Activated T-cell treated with anti-CD3 and anti-CD28 coated beads, Interleukin-2, amount 50 U/mL, for 24 hours (primary cell): ENCODE data around the gene KCNAB2.

Source experiments
- DNase-seq: peaks from one replicate; pipeline ENCODE4 v3.0.0-alpha.2; 2020
- H3K27ac Mint-ChIP-seq: 2 replicates; pipeline ENCODE4 v1.8.0; 2020; ENCODE audit warnings: mild to moderate bottlenecking, mixed read lengths
- H3K27me3 Mint-ChIP-seq: 2 replicates; pipeline ENCODE4 v1.8.0; 2020; ENCODE audit warnings: mixed read lengths
- H3K36me3 Mint-ChIP-seq: 2 replicates; pipeline ENCODE4 v1.8.0; 2020; ENCODE audit warnings: low read depth, mixed read lengths
- H3K4me1 Mint-ChIP-seq: 2 replicates; pipeline ENCODE4 v1.8.0; 2020; ENCODE audit warnings: low read depth, mixed read lengths
- H3K4me3 Mint-ChIP-seq: 2 replicates; pipeline ENCODE4 v1.8.0; 2020; ENCODE audit warnings: mild to moderate bottlenecking, moderate library complexity, mixed read lengths
- H3K9me3 Mint-ChIP-seq: 2 replicates; pipeline ENCODE4 v1.8.0; 2020; ENCODE audit warnings: mixed read lengths

Gene KCNAB2

DNA sequence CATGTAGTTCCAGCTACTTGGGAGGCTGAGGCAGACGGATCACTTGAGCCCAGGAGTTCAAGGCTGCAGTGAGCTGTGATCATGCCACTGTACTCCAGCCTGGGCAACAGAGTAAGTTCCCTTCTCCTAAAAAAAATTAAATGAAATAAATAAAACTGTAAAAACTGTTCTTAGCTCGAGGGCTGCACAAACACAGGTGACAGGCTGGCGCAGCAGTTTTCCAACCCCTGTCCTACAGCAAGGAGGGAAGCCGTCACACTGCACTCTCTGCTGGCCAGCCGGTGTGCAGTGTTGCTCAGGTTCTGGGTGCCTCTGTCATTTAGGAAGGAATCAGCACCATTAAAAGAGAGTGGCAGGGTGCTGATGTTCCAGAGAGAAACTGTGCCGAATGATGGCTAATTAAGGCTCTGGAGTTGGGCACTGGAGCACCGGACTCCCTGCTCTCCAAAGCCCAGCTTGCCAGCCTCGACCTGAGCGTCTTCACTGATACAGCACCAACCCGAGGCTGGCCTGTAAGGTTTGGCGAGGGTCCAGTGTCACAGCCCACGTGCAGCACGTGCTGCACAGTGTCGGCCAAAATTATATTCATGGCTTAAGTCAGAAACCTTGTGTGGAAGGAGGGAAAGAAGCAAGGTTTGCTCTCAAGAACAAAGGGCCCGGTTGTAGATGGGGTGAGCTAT is 26.4 kb upstream of the KCNAB2 start:
- Mint-ChIP-seq H3K36me3 (peaks cover 24% of the 10 kb centered on the region), H3K4me1 (no peaks in the 10 kb centered on the region), H3K27me3 (no peaks in the 10 kb centered on the region), H3K9me3 (peaks cover 6% of the 10 kb centered on the region), H3K4me3 (no peak overlapping the region), H3K27ac (no peak overlapping the region)
- DNase-seq, result no peak

DNA sequence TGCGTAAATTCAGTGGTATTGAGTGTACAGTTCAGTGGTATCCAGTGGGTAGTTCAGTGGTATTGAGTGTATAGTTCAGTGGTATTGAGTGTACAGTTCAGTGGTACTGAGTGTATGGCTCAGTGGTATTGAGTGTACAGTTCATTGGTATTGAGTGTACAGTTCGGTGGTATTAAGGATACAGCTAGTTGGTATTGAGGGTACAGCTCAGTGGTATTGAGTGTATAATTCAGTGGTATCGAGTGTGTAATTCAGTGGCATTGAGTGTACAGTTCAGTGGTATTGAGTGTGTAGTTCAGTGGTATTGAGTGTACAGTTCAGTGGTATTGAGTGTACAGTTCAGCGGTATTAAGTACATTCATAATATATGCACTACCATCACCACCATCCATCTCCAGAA is 23.5 kb upstream of the KCNAB2 start:
- no peak for DNase-seq
- H3K4me3 Mint-ChIP-seq, result no peak overlapping the region
- H3K9me3 Mint-ChIP-seq, result peaks cover 6% of the 10 kb centered on the region
- H3K36me3 Mint-ChIP-seq, result peaks cover 15% of the 10 kb centered on the region
- H3K27ac Mint-ChIP-seq, result no peak overlapping the region
- no peaks in the 10 kb centered on the region for H3K27me3 Mint-ChIP-seq
- H3K4me1 Mint-ChIP-seq, result peaks cover 14% of the 10 kb centered on the region

- H3K4me3 Mint-ChIP-seq, result no peak overlapping the region
- no peaks in the 10 kb centered on the region for H3K27me3 Mint-ChIP-seq
- DNase-seq, result no peak
- peaks cover 6% of the 10 kb centered on the region for H3K9me3 Mint-ChIP-seq
- H3K36me3 Mint-ChIP-seq, result peaks cover 27% of the 10 kb centered on the region
- no peak overlapping the region for H3K27ac Mint-ChIP-seq
- H3K4me1 Mint-ChIP-seq, result peaks cover 24% of the 10 kb centered on the region
These were observed 22.3 kb upstream of the KCNAB2 start for GRCh38 chr1:6023346-6023745.

DNA sequence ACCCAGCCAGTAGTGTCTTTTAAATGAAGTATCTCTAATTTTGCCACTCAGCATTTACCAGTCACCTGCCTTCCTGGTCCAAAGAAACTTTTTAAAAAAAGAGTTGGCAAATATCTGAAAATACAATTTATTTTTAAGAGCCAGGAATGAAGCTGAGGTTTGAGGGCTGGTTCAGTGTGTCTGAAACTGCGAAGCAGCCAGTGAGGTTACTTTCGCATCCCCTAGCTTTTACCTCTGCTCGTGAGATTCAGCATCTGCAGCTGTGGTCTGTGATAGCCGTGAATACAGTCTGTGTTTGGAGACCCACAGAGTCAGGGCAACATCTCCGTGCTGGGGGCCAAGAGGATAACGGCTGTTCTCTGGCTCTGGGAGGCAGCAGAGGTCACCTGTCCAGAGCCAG is 21.3 kb upstream of the KCNAB2 start:
- Mint-ChIP-seq H3K36me3 (peaks cover 37% of the 10 kb centered on the region), H3K27me3 (no peaks in the 10 kb centered on the region), H3K4me1 (peaks cover 33% of the 10 kb centered on the region), H3K27ac (peak overlapping the region; percentile 97), H3K4me3 (peak overlapping the region; percentile 15), H3K9me3 (peaks cover 6% of the 10 kb centered on the region)
- no peak for DNase-seq

GRCh38 chr1:6025269-6026094 is 20.2 kb upstream of the KCNAB2 start:
- Mint-ChIP-seq H3K4me1 (peaks cover 45% of the 10 kb centered on the region), H3K4me3 (peak overlapping the region; percentile 95), H3K27me3 (no peaks in the 10 kb centered on the region), H3K9me3 (peaks cover 6% of the 10 kb centered on the region), H3K27ac (peak overlapping the region; percentile 97), H3K36me3 (peaks cover 44% of the 10 kb centered on the region)
- DNase-seq, result no peak

DNA sequence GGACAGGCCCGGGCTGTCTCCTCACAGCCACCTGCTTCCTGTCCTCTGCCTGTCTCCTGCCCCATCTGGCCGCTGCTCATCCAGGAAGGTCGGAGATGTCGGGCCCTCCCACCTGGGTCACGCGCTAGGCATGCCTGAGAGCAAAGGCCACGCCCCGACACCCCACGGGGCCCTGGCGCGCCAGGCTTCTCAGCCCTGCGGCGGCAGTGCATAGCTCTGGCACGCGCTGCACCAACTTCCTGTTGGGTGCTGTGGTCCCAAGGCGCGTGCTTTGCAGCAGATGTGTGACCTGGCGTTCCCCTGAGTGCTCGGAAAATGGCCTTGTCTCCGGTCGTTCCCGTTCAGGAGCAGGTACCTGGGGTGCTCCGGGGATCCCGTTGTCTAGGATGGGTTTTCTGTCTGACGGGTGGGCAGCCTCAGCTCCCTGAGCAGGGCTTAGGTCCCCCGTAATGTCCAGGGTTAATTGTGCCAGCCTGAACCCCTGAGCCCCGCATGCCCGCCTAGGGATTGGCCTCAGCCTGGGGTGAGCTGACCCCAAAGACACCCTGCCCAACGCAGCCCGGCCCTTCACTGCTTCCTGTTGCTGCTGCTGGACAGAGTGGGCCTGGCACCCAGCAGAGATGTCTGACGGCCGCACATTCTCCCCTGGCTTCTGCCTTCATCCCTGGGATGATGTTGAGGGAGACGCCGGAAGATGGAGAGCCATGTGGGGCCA is 19.4 kb upstream of the KCNAB2 start:
- H3K27ac Mint-ChIP-seq, result peak overlapping the region; percentile 97
- peak; percentile 94 for DNase-seq
- H3K27me3 Mint-ChIP-seq, result no peaks in the 10 kb centered on the region
- H3K4me3 Mint-ChIP-seq, result peak overlapping the region; percentile 95
- H3K36me3 Mint-ChIP-seq, result peaks cover 51% of the 10 kb centered on the region
- H3K9me3 Mint-ChIP-seq, result peaks cover 6% of the 10 kb centered on the region
- H3K4me1 Mint-ChIP-seq, result peaks cover 52% of the 10 kb centered on the region

DNA sequence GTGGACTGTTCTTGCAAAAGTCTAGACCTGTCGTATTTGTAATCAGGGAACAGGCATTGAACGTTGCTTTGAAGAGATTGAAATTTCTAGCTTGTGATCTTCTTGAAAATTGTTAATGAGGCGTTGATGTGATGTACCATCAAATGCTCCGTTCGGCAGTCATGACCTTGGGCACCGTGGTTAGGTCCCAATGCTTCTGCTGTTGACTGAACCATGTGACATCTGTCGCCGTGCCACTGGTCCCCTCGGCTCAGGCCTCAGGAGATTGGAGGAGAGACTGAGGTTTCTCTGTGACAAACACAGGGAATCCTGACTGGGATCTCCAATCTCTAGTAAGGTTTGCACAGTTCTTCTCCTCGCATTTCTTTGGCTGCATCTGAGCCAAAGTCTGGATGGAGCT is 18.1 kb upstream of the KCNAB2 start:
- DNase-seq, result no peak
- H3K4me1 Mint-ChIP-seq, result peaks cover 66% of the 10 kb centered on the region
- peak overlapping the region; percentile 97 for H3K27ac Mint-ChIP-seq
- no peaks in the 10 kb centered on the region for H3K27me3 Mint-ChIP-seq
- H3K36me3 Mint-ChIP-seq, result peaks cover 65% of the 10 kb centered on the region
- H3K4me3 Mint-ChIP-seq, result peak overlapping the region; percentile 95
- H3K9me3 Mint-ChIP-seq, result no peaks in the 10 kb centered on the region

GRCh38 chr1:6028042-6028850 is 17.4 kb upstream of the KCNAB2 start:
- peaks cover 71% of the 10 kb centered on the region for H3K36me3 Mint-ChIP-seq
- no peaks in the 10 kb centered on the region for H3K9me3 Mint-ChIP-seq
- H3K4me3 Mint-ChIP-seq, result peak overlapping the region; percentile 95
- DNase-seq, result peak; percentile 72
- no peaks in the 10 kb centered on the region for H3K27me3 Mint-ChIP-seq
- peak overlapping the region; percentile 97 for H3K27ac Mint-ChIP-seq
- peaks cover 72% of the 10 kb centered on the region for H3K4me1 Mint-ChIP-seq

DNA sequence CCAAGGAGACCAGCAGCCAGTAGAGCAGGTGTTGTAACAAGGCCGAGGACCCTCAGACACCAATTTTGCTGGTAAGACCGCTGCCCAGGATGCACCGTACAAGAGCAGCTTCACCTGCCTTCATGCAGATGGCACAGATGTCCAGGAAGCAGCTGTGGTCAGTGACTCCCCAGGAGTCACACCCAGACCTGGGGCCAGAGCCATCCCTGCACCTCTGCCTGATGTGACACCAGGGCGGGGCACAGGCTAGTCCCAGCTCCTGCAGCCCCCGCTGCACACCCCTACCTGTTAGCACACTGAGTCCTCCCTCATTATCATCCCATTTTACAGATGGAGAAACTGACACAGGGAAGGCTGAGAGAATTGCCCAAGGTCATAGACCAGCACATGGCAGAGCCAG is 16.3 kb upstream of the KCNAB2 start:
- Mint-ChIP-seq H3K9me3 (no peaks in the 10 kb centered on the region), H3K4me1 (peaks cover 82% of the 10 kb centered on the region), H3K4me3 (peak overlapping the region; percentile 95), H3K27me3 (no peaks in the 10 kb centered on the region), H3K36me3 (peaks cover 81% of the 10 kb centered on the region), H3K27ac (peak overlapping the region; percentile 97)
- no peak for DNase-seq

DNA sequence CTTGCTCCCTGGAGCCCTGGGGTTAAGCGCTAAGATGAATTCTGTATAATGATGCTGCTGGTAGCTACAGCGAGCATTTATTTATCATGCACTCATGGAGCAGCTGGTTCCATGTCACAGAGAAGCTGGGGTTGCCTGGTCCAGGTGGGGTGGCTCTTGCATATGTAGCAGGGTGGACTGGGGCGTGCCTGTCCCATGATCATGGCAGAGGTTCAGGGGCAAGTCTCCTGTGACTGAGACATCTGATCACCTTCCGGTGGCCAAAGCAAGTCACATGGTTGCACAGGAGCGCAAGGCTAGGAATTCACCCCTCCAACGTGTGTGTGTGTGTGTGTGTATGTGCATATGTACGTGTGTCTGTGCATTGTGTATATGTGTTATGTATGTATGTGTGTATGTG is 15.6 kb upstream of the KCNAB2 start:
- Mint-ChIP-seq H3K9me3 (no peaks in the 10 kb centered on the region), H3K27me3 (no peaks in the 10 kb centered on the region), H3K27ac (peak overlapping the region; percentile 97), H3K36me3 (peaks cover 89% of the 10 kb centered on the region), H3K4me3 (peak overlapping the region; percentile 95), H3K4me1 (peaks cover 83% of the 10 kb centered on the region)
- DNase-seq, result no peak

DNA sequence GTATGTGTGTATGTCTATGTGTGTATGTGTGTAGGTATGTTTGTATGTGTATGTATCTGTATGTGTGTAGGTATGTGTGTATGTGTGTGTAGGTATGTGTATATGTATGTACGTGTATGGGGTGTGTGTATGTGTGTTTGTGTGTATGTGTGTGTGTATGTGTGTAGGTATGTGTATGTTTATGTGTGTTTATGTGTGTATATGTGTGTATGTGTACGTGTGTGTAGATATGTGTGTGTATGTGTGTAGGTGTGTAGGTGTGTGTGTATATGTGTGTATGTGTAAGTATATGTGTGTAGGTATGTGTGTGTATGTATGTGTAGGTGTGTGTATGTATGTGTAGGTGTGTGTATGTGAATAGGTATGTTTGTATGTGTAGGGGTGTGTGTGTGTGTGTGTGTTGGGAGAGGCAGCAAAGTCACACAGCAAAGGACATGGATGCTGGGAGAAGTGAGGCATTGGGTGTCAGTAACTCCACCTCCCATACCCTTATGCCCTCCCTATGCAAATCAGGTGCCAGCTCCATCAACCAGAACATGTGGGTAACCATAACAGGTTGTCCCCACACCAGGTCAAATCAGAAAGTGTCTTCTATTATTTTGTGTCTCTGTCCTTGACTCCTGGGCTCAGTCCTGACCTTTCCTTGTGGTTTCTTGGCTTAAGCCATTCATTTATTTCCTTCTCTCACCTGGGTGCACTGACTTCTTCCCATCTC is 15.0 kb upstream of the KCNAB2 start:
- Mint-ChIP-seq H3K4me3 (peak overlapping the region; percentile 95), H3K4me1 (peaks cover 84% of the 10 kb centered on the region), H3K27me3 (no peaks in the 10 kb centered on the region), H3K36me3 (peaks cover 95% of the 10 kb centered on the region), H3K27ac (peak overlapping the region; percentile 97), H3K9me3 (no peaks in the 10 kb centered on the region)
- DNase-seq, result no peak

- peaks cover 93% of the 10 kb centered on the region for H3K4me1 Mint-ChIP-seq
- no peak overlapping the region for H3K27ac Mint-ChIP-seq
- peaks cover 96% of the 10 kb centered on the region for H3K36me3 Mint-ChIP-seq
- DNase-seq, result no peak
- no peaks in the 10 kb centered on the region for H3K27me3 Mint-ChIP-seq
- no peak overlapping the region for H3K4me3 Mint-ChIP-seq
- no peaks in the 10 kb centered on the region for H3K9me3 Mint-ChIP-seq
These were observed 12.6 kb upstream of the KCNAB2 start for GRCh38 chr1:6033124-6033523.

DNA sequence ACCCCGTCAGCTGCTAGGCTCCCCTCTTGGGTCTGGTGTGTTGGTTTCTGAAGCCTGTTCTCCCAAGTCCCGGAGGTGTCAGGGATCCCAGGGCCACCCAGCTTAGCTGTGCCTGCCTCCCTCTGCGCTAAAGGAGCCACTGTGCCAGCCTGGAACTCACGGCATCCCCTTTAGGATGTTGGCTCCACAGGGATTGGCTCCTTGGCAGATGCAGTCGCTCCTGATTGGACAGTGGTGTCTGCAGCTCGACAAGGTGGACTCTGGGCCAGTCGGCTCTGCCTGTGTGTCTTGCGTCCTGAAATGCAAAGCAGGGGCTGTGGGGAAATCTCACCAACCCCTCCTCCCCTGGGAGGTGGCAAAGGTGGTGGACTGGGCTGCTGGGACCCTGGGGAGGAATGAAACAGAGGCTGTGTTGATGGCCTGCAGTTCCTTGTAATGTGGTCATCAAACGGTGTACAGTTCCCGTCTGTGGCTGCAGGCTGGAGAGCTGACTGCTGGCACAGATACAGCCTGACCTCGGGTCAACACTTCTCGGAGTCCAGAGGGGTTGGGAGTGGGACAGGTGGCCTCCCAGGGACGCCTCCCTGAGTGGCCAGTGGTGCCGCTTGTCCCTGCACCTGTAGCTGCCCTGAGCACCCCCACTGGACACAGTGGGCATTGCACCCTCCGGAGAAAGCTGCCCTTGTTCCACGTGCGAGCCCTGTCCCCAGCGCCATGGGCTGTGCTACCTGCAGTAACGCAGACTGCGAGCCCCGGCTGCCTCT is 11.5 kb upstream of the KCNAB2 start:
- peak; percentile 51 for DNase-seq
- Mint-ChIP-seq H3K27ac (peak overlapping the region; percentile 80), H3K36me3 (peaks cover 96% of the 10 kb centered on the region), H3K4me1 (peaks cover 85% of the 10 kb centered on the region), H3K4me3 (no peak overlapping the region), H3K9me3 (no peaks in the 10 kb centered on the region), H3K27me3 (no peaks in the 10 kb centered on the region)
